ENCODE data around the gene BMPR1A.

The BMPR1A gene

GRCh38 chr10:86955501-86956194, 199.2 kb downstream of the BMPR1A start:
- DNase-seq (ENCODE audit: low read depth in 2 of 2): no peak

GRCh38 chr10:86956195-86956847, 199.9 kb downstream of the BMPR1A start:
- no peak for DNase-seq (ENCODE audit: low read depth in 2 of 2)

- no peak for DNase-seq (ENCODE audit: low read depth in 2 of 2)
These were observed 200.5 kb downstream of the BMPR1A start for GRCh38 chr10:86956848-86957448.

DNA sequence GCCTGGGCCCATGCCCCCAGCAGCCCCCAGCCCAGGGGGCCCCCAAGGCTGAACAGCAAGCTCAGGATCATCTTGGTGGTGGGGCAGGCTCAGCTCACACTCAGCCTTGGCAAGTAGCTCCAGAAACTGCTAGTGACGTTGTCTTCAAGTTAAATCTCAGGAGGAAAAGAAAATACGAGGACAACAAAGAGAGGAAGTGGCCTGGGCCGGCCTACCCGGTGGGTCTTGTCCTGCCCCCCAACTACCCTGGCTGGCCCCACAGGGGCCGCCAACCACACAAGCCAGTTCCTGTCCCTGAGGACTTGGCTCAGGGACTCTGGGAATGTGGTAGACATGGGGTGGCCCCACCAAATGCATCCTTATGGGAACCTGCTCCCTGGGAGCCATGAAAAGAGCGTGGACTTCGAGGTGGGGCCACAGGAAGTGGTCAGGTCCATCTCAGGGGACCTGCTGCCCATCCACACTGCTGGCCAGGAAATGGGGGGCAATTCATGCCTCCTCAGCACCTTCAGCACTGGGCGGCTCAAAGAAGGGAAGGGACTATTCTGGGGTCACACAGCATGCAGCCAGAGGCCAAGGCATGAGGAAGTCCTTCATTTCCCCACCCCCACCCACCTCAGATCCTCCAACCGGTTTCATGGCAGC, 201.2 kb downstream of the BMPR1A start, which contains the start of gene MMRN2:
TSS of gene MMRN2 (minus strand) at position 145 of the 645 bp plus-strand sequence. CDS start at position 71, 74 bp downstream.
- DNase-seq (ENCODE audit: low read depth in 2 of 2): no peak

DNA sequence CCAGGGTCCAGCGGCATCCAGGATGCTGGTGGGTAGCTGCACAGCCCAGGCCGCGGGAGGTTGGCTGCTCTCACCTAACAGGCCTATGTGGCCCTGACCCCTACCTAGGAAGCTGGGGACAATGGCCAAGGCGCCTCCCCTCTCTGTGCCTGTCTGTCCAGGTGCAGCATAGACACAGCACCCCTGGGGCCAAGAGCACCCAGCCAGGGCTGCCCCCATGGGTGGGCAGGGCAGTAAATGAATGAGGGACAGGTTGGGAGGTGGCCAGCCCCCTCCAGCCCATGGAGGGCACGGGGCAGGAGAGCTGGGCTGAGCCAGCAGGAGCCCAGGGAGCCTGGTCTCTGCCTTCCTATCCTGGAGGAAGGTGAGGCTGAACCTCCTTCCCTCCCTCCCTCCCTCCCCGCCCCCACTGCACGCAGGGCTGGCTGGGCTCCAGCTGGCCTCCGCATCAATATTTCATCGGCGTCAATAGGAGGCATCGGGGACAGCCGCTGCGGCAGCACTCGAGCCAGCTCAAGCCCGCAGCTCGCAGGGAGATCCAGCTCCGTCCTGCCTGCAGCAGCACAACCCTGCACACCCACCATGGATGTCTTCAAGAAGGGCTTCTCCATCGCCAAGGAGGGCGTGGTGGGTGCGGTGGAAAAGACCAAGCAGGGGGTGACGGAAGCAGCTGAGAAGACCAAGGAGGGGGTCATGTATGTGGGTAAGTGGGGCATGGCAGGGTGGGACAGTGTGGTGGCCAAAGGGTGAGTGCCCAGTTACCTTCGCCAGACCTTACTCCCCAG, 201.9 kb downstream of the BMPR1A start, which contains the start of gene SNCG:
TSS of gene SNCG (plus strand) at position 484 of the 785 bp plus-strand sequence. CDS start at position 583, 99 bp downstream.
- DNase-seq (ENCODE audit: low read depth in 2 of 2): no peak

GRCh38 chr10:86958901-86959736, 202.7 kb downstream of the BMPR1A start:
- no peak for DNase-seq (ENCODE audit: low read depth in 2 of 2)

DNA sequence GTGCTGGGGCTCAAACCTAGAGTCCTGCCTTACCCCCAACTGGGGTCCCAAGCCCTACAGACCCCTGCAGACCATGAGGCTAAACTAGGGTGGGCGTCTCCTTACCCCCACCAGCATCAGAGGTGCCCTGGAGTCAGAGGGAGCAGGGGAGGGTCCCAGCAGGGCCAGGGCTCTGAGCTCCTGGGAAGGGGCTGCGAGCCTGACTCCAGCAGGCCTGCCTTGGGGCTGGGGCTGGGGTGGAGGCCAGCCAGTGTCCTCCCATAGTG, 203.3 kb downstream of the BMPR1A start:
- no peak for DNase-seq (ENCODE audit: low read depth in 2 of 2)

DNA sequence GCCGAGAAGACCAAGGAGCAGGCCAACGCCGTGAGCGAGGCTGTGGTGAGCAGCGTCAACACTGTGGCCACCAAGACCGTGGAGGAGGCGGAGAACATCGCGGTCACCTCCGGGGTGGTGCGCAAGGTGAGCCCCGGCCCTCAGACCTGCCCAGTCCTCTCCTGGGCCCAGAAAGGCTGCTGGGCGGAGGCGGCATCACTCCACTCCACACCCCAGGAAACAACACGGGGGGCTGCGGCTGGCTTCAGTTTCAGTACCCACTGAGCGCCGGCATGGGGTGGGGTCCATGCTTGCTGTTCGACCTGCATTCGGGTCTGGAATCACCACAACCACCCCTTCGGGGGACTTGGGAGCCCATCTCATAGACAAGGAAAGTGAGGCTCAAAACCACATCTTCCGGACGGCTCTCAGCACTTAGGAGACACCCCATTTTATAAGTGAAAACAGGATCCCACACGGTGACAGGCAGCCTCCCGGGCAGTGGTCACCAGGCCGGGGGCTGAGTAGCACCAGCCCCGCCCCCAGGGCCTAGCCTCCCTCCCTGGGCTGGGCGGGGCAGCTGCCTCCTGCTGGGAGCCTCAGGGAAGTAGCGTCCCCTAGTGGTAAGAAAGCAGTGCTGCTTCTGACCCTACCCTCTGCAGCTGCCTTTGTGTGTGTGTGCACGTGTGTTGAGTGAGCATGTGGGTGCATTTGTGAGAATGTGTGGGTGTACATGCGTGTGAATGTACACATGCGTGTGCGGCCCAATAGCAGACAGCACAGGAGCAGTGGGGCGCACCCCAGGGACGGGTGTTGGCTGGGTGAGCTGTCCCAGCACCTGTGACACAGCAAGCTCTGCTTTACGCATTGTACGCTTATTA, 203.8 kb downstream of the BMPR1A start:
- peak in 1 of 2 donors; percentile 28 for DNase-seq (ENCODE audit: low read depth in 2 of 2)

DNA sequence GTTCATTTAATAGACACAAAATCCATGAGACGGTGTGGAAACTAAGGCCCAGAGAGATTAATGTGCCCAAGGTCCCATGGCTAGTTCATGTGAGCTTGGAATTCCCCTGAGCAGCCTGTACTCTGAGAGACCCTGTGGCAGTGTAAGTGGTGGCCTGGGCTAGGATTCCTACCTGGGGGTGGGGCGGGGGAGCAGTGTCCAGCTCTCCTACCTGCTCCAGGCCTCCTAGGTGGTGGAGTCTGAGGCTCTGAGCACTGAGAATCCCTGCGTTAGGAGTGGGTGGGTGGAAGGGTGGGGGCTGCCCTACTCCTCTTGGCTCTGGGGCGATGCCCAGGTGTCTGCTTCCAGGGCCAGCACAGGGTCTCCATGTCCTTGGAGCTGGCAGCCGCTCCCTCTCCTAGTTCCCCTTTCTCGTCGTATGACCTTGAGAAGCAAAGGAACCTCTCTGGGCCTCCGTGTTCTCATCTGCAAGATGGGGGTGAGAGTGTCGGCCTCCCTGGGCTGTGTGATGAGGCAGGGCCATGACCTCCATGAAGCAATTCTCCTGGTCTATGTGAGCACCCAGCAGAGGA, 204.5 kb downstream of the BMPR1A start:
- no peak for DNase-seq (ENCODE audit: low read depth in 2 of 2)

GRCh38 chr10:86961481-86962091, 205.2 kb downstream of the BMPR1A start:
- DNase-seq (ENCODE audit: low read depth in 2 of 2): no peak

GRCh38 chr10:86962136-86962980, 205.9 kb downstream of the BMPR1A start:
- DNase-seq (ENCODE audit: low read depth in 2 of 2): no peak

GRCh38 chr10:86962981-86963310, 206.5 kb downstream of the BMPR1A start:
- no peak for DNase-seq (ENCODE audit: low read depth in 2 of 2)

GRCh38 chr10:86963341-86963919, 207.0 kb downstream of the BMPR1A start:
- no peak for DNase-seq (ENCODE audit: low read depth in 2 of 2)

GRCh38 chr10:86964061-86964846, 207.8 kb downstream of the BMPR1A start:
- DNase-seq (ENCODE audit: low read depth in 2 of 2): no peak

- DNase-seq (ENCODE audit: low read depth in 2 of 2): no peak
These were observed 208.4 kb downstream of the BMPR1A start for GRCh38 chr10:86964847-86965190.

- no peak for DNase-seq (ENCODE audit: low read depth in 2 of 2)
These were observed 209.7 kb downstream of the BMPR1A start for GRCh38 chr10:86965986-86966654.

DNA sequence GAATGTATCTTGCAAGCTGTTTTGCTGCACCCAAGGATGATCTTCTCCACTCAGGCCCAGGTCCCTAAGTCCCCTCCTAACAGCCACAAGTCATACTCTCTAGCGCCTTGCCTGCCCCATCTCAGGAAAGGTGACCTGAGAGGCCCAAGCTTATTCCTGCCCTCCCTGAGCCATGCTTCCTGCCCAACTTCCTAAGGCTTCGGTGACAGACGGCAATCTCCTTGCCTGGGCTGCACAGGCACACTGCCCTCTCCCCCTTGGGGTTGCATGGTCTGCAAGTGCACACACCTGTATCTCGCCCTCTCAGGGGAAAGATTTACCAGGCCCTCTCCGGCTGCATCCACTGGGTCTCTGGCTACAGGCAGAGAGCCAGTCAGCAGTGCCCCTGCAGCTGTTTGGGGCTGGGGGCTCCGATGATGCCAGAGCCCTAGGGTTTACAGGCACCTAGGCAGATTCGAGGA, 211.1 kb downstream of the BMPR1A start:
- DNase-seq (ENCODE audit: low read depth in 2 of 2): no peak

Measured in stimulated activated CD4-positive, alpha-beta T cell treated with anti-CD3 and anti-CD28 coated beads, Interleukin-4, amount 100 ng/mL, for 48 hours (primary cell).